ENCODE results near the gene GSG1L2.

DNA sequence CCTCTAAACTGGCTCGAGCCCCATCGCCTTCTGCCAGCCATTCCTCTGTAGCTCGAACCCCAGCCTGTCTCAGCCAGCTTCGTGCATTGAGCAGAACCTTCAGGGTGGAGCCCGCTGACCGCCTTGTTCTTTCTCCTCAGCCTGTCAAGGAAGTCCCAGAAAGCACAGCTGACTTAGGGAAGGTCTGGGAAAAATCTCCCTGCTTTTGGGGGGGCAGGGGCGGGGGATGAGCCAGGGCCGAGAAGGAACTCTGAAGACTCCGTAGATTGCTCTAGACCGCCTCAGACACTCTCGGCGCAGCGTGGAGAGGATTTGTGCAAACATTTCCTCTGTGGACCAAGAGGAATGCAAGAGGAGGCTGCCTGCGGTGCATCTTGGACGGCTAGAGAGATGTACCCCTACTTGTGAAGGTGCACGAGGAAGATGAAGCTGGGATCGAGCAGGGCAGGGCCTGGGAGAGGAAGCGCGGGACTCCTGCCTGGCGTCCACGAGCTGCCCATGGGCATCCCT, 3.8 kb upstream of the GSG1L2 start, which contains the start of gene GLP2R:
- TF ChIP-seq, protein P1, sequence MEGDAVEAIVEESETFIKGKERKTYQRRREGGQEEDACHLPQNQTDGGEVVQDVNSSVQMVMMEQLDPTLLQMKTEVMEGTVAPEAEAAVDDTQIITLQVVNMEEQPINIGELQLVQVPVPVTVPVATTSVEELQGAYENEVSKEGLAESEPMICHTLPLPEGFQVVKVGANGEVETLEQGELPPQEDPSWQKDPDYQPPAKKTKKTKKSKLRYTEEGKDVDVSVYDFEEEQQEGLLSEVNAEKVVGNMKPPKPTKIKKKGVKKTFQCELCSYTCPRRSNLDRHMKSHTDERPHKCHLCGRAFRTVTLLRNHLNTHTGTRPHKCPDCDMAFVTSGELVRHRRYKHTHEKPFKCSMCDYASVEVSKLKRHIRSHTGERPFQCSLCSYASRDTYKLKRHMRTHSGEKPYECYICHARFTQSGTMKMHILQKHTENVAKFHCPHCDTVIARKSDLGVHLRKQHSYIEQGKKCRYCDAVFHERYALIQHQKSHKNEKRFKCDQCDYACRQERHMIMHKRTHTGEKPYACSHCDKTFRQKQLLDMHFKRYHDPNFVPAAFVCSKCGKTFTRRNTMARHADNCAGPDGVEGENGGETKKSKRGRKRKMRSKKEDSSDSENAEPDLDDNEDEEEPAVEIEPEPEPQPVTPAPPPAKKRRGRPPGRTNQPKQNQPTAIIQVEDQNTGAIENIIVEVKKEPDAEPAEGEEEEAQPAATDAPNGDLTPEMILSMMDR (IDR thresholded peaks at IDR 0.05; ENCODE audit: insufficient read depth, low read depth, low read length): no peak
- no peak for TF ChIP-seq EZH2 (IDR thresholded peaks at IDR 0.05; ENCODE audit: insufficient read depth, low read length)
